ENCODE measurements around the gene RRM1. TPM values are rescaled to one million over a fixed set of nuclear protein-coding genes. Genes with fewer than 3 reads are reported as not detected.

RRM1 gene
- total and polyA plus RNA-seq, 10 of the 15 experiments (the other 5 are each of a cell fraction or from before 2014, with no cell fraction given): 94.0 to 255 (median 148) TPM

DNA sequence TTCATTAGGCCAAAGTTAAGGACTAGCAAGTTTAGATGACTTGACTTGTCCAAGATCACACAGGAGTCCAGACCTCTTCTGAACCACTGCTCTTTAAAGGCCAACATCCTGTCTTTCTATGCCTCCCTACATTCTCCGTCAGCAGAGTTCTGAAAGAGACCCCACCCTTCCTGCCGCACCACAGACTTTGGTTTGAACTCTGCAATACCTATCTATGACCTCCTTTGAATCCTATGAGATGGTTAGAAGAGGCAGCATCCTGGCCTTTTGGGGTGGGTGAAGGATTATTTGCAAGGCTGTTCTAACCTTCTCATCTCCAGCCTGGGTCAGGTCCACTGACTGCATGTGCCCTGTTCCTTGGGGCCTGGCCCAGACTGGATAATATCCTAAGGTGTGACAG lies 4.3 kb upstream of the RRM1 start (continued):
- TF ChIP-seq NRF1 (conservative IDR thresholded peaks at IDR 0.05; ENCODE audit: low read depth, low read length): no peak
- TF ChIP-seq ZBED1 (IDR thresholded peaks at IDR 0.05; ENCODE audit: borderline replicate concordance): no peak
- TF ChIP-seq, protein P1, sequence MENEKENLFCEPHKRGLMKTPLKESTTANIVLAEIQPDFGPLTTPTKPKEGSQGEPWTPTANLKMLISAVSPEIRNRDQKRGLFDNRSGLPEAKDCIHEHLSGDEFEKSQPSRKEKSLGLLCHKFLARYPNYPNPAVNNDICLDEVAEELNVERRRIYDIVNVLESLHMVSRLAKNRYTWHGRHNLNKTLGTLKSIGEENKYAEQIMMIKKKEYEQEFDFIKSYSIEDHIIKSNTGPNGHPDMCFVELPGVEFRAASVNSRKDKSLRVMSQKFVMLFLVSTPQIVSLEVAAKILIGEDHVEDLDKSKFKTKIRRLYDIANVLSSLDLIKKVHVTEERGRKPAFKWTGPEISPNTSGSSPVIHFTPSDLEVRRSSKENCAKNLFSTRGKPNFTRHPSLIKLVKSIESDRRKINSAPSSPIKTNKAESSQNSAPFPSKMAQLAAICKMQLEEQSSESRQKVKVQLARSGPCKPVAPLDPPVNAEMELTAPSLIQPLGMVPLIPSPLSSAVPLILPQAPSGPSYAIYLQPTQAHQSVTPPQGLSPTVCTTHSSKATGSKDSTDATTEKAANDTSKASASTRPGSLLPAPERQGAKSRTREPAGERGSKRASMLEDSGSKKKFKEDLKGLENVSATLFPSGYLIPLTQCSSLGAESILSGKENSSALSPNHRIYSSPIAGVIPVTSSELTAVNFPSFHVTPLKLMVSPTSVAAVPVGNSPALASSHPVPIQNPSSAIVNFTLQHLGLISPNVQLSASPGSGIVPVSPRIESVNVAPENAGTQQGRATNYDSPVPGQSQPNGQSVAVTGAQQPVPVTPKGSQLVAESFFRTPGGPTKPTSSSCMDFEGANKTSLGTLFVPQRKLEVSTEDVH (IDR thresholded peaks at IDR 0.05; ENCODE audit: low read depth, partially characterized antibody): no peak
- no peak for TF ChIP-seq SP1 (IDR thresholded peaks at IDR 0.05; ENCODE audit: low read depth, low read length)
- no peak for TF ChIP-seq CEBPB (IDR thresholded peaks at IDR 0.05; ENCODE audit: borderline replicate concordance in 1 of 2, low read depth in 2 of 2, low read length in 2 of 2)
- TF ChIP-seq SMARCA5 (IDR thresholded peaks at IDR 0.05): no peak
- no peak for TF ChIP-seq TARDBP (IDR thresholded peaks at IDR 0.05; ENCODE audit: borderline replicate concordance)

DNA sequence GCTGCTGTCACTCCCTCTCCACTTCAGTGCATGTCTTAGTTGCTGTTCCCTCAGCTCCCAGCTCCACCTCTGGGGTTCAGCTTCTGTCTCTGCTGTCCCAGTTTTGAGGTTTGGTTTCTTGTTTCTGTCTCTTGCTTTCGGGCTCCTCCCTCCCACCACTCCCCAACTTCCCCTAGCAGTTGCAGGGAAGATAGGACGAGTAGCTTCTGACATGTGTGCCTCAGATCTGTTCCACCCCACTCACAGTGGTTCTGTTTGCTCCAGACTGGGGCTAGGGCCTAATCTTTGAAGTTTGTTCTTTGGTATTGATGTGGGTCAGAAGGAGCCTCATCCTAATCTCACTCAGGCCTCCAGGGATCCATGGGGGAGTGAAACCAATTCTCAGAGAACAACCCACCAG lies 2.6 kb upstream of the RRM1 start:
- Histone ChIP-seq H3K27ac (ENCODE audit: control insufficient read depth, insufficient read depth) (peak overlapping the region; percentile 48), H3K79me2 (ENCODE audit: control insufficient read depth, insufficient read depth, low read length) (peaks cover 30% of the 10 kb centered on the region), H2AFZ (ENCODE audit: control insufficient read depth, low read depth, low read length) (no peak overlapping the region), H3K4me1 (ENCODE audit: control insufficient read depth, insufficient read depth, low read length) (peaks cover 8% of the 10 kb centered on the region), H3K27me3 (replicated peaks in 1 of 2; ENCODE audit: control insufficient read depth in 2 of 2, insufficient read depth in 2 of 2, low read length in 1 of 2) (no peaks in the 10 kb centered on the region), H3K4me2 (ENCODE audit: control insufficient read depth, insufficient read depth) (no peak overlapping the region), H3K9me3 (replicated peaks; ENCODE audit: control insufficient read depth, insufficient read depth, low read length) (no peaks in the 10 kb centered on the region), H4K20me1 (ENCODE audit: control insufficient read depth, insufficient read depth) (no peaks in the 10 kb centered on the region), H3K9ac (ENCODE audit: control insufficient read depth, insufficient read depth, low read length) (peak overlapping the region; percentile 7; the same call in 1 of the 2 replicates), H3K4me3 (no peak overlapping the region), H3K36me3 (ENCODE audit: control insufficient read depth in 2 of 2, insufficient read depth in 2 of 2, low read length in 1 of 2) (peaks cover 5 to 11% of the 10 kb centered on the region in 2 experiments; a peak in 2 of 4 replicates)
- ChIA-PET SMC1A (ENCODE audit: uncharacterized antibody, unreplicated experiment) (no interaction called here), POLR2A (no interaction called here), RAD21 (ENCODE audit: unreplicated experiment) (no interaction called here), CTCF (interaction anchor here (0.9 kb wide), 1 partner anchor 19 kb away, joined by 6 read pairs; no protein-coding TSS in a partner anchor)
- FAIRE-seq: no peak
- intact Hi-C loops (cut with micrococcal nuclease; ENCODE audit: unreplicated experiment): no loop called here
- WGBS (ENCODE audit: insufficient coverage, insufficient replicate concordance, low lambda C conversion rate, missing lambda C conversion rate): 49% methylated on average over 2 of the region's 2 CpGs
- BruUV-seq (replicated peaks): no TSS peak
- DNase-seq (ENCODE audit: low read depth, low spot score): no peak
- ATAC-seq: no peak
- in situ Hi-C loops (cut with MboI): no loop called here
- TF ChIP-seq, protein P2, sequence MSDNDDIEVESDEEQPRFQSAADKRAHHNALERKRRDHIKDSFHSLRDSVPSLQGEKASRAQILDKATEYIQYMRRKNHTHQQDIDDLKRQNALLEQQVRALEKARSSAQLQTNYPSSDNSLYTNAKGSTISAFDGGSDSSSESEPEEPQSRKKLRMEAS (IDR thresholded peaks at IDR 0.05; ENCODE audit: low read depth, low read length): no peak
- TF ChIP-seq, protein P3, sequence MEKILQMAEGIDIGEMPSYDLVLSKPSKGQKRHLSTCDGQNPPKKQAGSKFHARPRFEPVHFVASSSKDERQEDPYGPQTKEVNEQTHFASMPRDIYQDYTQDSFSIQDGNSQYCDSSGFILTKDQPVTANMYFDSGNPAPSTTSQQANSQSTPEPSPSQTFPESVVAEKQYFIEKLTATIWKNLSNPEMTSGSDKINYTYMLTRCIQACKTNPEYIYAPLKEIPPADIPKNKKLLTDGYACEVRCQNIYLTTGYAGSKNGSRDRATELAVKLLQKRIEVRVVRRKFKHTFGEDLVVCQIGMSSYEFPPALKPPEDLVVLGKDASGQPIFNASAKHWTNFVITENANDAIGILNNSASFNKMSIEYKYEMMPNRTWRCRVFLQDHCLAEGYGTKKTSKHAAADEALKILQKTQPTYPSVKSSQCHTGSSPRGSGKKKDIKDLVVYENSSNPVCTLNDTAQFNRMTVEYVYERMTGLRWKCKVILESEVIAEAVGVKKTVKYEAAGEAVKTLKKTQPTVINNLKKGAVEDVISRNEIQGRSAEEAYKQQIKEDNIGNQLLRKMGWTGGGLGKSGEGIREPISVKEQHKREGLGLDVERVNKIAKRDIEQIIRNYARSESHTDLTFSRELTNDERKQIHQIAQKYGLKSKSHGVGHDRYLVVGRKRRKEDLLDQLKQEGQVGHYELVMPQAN (conservative IDR thresholded peaks at IDR 0.05): no peak
- TF ChIP-seq TBL1XR1 (IDR thresholded peaks at IDR 0.05; ENCODE audit: low read depth, low read length) (no peak), ETV6 (conservative IDR thresholded peaks at IDR 0.05 in 1 of 2, IDR thresholded peaks at IDR 0.05 in 1 of 2; ENCODE audit: borderline replicate concordance in 1 of 2, low read depth in 1 of 2) (no peak), MYC (IDR thresholded peaks at IDR 0.05; ENCODE audit: insufficient read depth, insufficient read length, insufficient replicate concordance, low read length, severe bottlenecking) (no peak), CREB1 (IDR thresholded peaks at IDR 0.05; ENCODE audit: low read depth) (no peak)
- TF ChIP-seq, protein P4, sequence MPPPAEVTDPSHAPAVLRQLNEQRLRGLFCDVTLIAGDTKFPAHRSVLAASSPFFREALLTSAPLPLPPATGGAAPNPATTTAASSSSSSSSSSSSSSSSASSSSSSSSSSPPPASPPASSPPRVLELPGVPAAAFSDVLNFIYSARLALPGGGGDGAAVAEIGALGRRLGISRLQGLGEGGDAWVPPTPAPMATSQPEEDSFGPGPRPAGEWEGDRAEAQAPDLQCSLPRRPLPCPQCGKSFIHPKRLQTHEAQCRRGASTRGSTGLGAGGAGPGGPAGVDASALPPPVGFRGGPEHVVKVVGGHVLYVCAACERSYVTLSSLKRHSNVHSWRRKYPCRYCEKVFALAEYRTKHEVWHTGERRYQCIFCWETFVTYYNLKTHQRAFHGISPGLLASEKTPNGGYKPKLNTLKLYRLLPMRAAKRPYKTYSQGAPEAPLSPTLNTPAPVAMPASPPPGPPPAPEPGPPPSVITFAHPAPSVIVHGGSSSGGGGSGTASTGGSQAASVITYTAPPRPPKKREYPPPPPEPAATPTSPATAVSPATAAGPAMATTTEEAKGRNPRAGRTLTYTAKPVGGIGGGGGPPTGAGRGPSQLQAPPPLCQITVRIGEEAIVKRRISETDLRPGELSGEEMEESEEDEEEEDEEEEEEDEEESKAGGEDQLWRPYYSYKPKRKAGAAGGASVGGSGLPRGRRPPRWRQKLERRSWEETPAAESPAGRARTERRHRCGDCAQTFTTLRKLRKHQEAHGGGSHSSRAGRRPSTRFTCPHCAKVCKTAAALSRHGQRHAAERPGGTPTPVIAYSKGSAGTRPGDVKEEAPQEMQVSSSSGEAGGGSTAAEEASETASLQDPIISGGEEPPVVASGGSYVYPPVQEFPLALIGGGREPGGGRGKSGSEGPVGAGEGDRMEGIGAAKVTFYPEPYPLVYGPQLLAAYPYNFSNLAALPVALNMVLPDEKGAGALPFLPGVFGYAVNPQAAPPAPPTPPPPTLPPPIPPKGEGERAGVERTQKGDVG (CRISPR knock-in tag; IDR thresholded peaks at IDR 0.05): no peak
